IMR-90 (cell line): ENCODE data around the gene RAC2. TPM values are rescaled to one million over a fixed set of nuclear protein-coding genes. Genes with fewer than 3 reads are reported as not detected.

ENCODE experiments used
- ATAC-seq: fragments of 200-7000 bp; cut with Tn5 transposase; 2 replicates; pipeline ENCODE4 v1.9.1; 2020; ENCODE audit warnings: low read depth, mild to moderate bottlenecking, moderate library complexity
- BruUV-seq: library from RNA; stranded (reverse); fragments of 400-500 nt; replicated peaks from 2 replicates; lab custom pipeline; 2021; lab: Mats Ljungman, UMichigan
- CTCF ChIA-PET: fragments of 300-600 bp; formaldehyde crosslinking; extraction: SDS; loops from one replicate; lab custom pipeline; 2021; ENCODE audit warnings: antibody characterized with exemption; lab: Yijun Ruan, JAX
- POLR2A ChIA-PET: fragments of 300-600 bp; sonication (Branson Sonifier 250); formaldehyde crosslinking; loops from one replicate; lab custom pipeline; 2022; ENCODE audit warnings: antibody characterized with exemption; ENCODE audit not compliant: unreplicated experiment; lab: Charles Lee
- DNase-seq: peaks from one replicate; pipeline ENCODE4 v3.0.0; 2013
- H2AFZ ChIP-seq: replicated peaks from 2 replicates; pipeline ENCODE3; 2013; ENCODE audit warnings: low read length, mild to moderate bottlenecking; ENCODE audit not compliant: poor library complexity
- H2AK5ac ChIP-seq: 2 replicates; pipeline ENCODE4 v1.6.1; 2013; ENCODE audit warnings: low read depth, low read length, inconsistent platforms
- H2AK9ac ChIP-seq: replicated peaks from 2 replicates; pipeline ENCODE3; 2013; ENCODE audit warnings: mild to moderate bottlenecking, low read depth, low read length, moderate library complexity; ENCODE audit not compliant: poor library complexity
- H2BK120ac ChIP-seq: 2 replicates; pipeline ENCODE4 v1.6.1; 2013; ENCODE audit warnings: low read depth, low read length, inconsistent platforms
- H2BK15ac ChIP-seq: 3 replicates; pipeline ENCODE4 v1.6.1; 2013; ENCODE audit warnings: low read depth, low read length, inconsistent platforms
- H2BK20ac ChIP-seq: 2 replicates; pipeline ENCODE4 v1.6.1; 2013; ENCODE audit warnings: low read depth, mild to moderate bottlenecking, inconsistent platforms, low read length, moderate library complexity
- H2BK5ac ChIP-seq: 2 replicates; pipeline ENCODE4 v1.6.1; 2013; ENCODE audit warnings: mild to moderate bottlenecking, low read depth, low read length, inconsistent platforms; ENCODE audit not compliant: poor library complexity, severe bottlenecking
- H3K14ac ChIP-seq: replicated peaks from 2 replicates; pipeline ENCODE4 v1.6.1; 2013; ENCODE audit warnings: low read depth, low read length, inconsistent platforms
- H3K18ac ChIP-seq: 2 replicates; pipeline ENCODE4 v1.6.1; 2013; ENCODE audit warnings: low read depth, low read length, control low read depth
- H3K23ac ChIP-seq: 2 replicates; pipeline ENCODE4 v1.6.1; 2013; ENCODE audit warnings: low read depth, low read length, inconsistent platforms
- H3K27ac ChIP-seq: 2 replicates; pipeline ENCODE4 v1.5.1; 2013; ENCODE audit warnings: mild to moderate bottlenecking, control low read depth, low read length; ENCODE audit not compliant: insufficient read depth
- H3K27me3 ChIP-seq: 2 replicates; pipeline ENCODE4 v1.6.1; 2013; ENCODE audit warnings: low read length; ENCODE audit not compliant: control insufficient read depth, insufficient read depth
- H3K36me3 ChIP-seq: 2 replicates; pipeline ENCODE4 v1.6.1; 2013; ENCODE audit warnings: low read length, mixed read lengths; ENCODE audit not compliant: control insufficient read depth, insufficient read depth
- H3K4ac ChIP-seq: 2 replicates; pipeline ENCODE4 v1.6.1; 2013; ENCODE audit warnings: low read depth, low read length, inconsistent platforms
- H3K4me1 ChIP-seq: 2 replicates; pipeline ENCODE4 v1.6.1; 2013; ENCODE audit warnings: low read length, mixed read lengths; ENCODE audit not compliant: control insufficient read depth, insufficient read depth
- H3K4me2 ChIP-seq: 2 replicates; pipeline ENCODE4 v1.6.1; 2013; ENCODE audit warnings: low read depth, mild to moderate bottlenecking, control low read depth, low read length, moderate library complexity
- H3K4me3 ChIP-seq: 2 replicates; pipeline ENCODE4 v1.5.1; 2013; ENCODE audit warnings: low read depth, mild to moderate bottlenecking, control low read depth, low read length, moderate library complexity; ENCODE audit not compliant: insufficient read depth
- H3K56ac ChIP-seq: 2 replicates; pipeline ENCODE4 v1.6.1; 2013; ENCODE audit warnings: low read length, inconsistent platforms; ENCODE audit not compliant: insufficient read depth; ENCODE audit errors: extremely low read depth
- H3K79me1 ChIP-seq, 2 experiments: 2 replicates each; pipeline ENCODE4 v1.6.1; 2013; ENCODE audit warnings: low read length in 2 of 2, inconsistent platforms in 1 of 2, low read depth in 1 of 2
- H3K9ac ChIP-seq: 2 replicates; pipeline ENCODE4 v1.6.1; 2013; ENCODE audit warnings: low read depth, low read length, control low read depth
- H3K9me1 ChIP-seq: 2 replicates; pipeline ENCODE4 v1.6.1; 2013; ENCODE audit warnings: low read length, inconsistent platforms; ENCODE audit not compliant: insufficient read depth
- H3K9me3 ChIP-seq: 2 replicates; pipeline ENCODE4 v1.6.1; 2013; ENCODE audit warnings: low read length; ENCODE audit not compliant: control insufficient read depth, insufficient read depth
- H4K20me1 ChIP-seq: 2 replicates; pipeline ENCODE4 v1.6.1; 2013; ENCODE audit warnings: low read length, inconsistent platforms; ENCODE audit not compliant: insufficient read depth
- H4K5ac ChIP-seq: 2 replicates; pipeline ENCODE4 v1.6.1; 2013; ENCODE audit warnings: mild to moderate bottlenecking, low read depth, low read length, control low read depth
- H4K8ac ChIP-seq, 2 experiments: 2 replicates each; pipeline ENCODE4 v1.6.1; 2013; ENCODE audit warnings: low read depth in 2 of 2, low read length in 2 of 2, control low read depth in 1 of 2, inconsistent platforms in 1 of 2
- H4K91ac ChIP-seq: 2 replicates; pipeline ENCODE4 v1.6.1; 2013; ENCODE audit warnings: low read depth, low read length, inconsistent platforms; ENCODE audit not compliant: insufficient read depth
- BHLHE40 ChIP-seq: fragments of 150-350 bp; IDR thresholded peaks from 2 replicates; pipeline ENCODE4 v1.6.1; 2016; ENCODE audit warnings: mild to moderate bottlenecking, low read depth, low read length
- CEBPB ChIP-seq: IDR thresholded peaks from 2 replicates; pipeline ENCODE4 v1.6.1; 2012; ENCODE audit warnings: low read depth, low read length, improper control_type of control experiment
- CHD1 ChIP-seq: IDR thresholded peaks from 2 replicates; pipeline ENCODE4 v1.6.1; 2012; ENCODE audit warnings: low read depth, low read length, improper control_type of control experiment
- FOS ChIP-seq: fragments of 150-350 bp; IDR thresholded peaks from 2 replicates; pipeline ENCODE4 v1.6.1; 2016; ENCODE audit warnings: low read depth, low read length
- MAFK ChIP-seq: IDR thresholded peaks from 2 replicates; pipeline ENCODE4 v1.6.1; 2012; ENCODE audit warnings: low read depth, low read length, improper control_type of control experiment
- MAZ ChIP-seq: IDR thresholded peaks from 2 replicates; pipeline ENCODE4 v1.6.1; 2012; ENCODE audit warnings: low read depth, mild to moderate bottlenecking, low read length, improper control_type of control experiment, moderate library complexity, borderline replicate concordance
- NFE2L2 ChIP-seq: fragments of 150-350 bp; IDR thresholded peaks from 2 replicates; pipeline ENCODE4 v1.6.1; 2016; ENCODE audit warnings: low read depth, mild to moderate bottlenecking, low read length
- POLR2A ChIP-seq: IDR thresholded peaks from 2 replicates; pipeline ENCODE4 v1.6.1; 2012; ENCODE audit warnings: mild to moderate bottlenecking, low read depth, low read length
- RFX5 ChIP-seq: IDR thresholded peaks from 2 replicates; pipeline ENCODE4 v1.8.0; 2012; ENCODE audit warnings: low read depth, mild to moderate bottlenecking, low read length, moderate library complexity
- SMC3 ChIP-seq: fragments of 150-350 bp; IDR thresholded peaks from 2 replicates; pipeline ENCODE4 v1.6.1; 2016; ENCODE audit warnings: low read depth, mild to moderate bottlenecking, antibody characterized with exemption, low read length, moderate library complexity
- WGBS, 2 experiments: methylation state at CpG; one replicate each; pipeline versions ENCODE4 v1.1.5 to v1.1.7; 2013; ENCODE audit warnings: missing lambda C conversion rate in 2 of 2; ENCODE audit not compliant: insufficient read length in 1 of 2; ENCODE audit errors: extremely low coverage in 2 of 2; 5-methylcytosine and 5-hydroxymethylcytosine counted together
- dilution Hi-C: fragments of 300-500 bp; cut with HindIII; formaldehyde crosslinking; loops from one replicate; pipeline ENCODE4 v1.14.3; 2018; ENCODE audit warnings: low sequenced_read_pairs; ENCODE audit not compliant: unreplicated experiment
- in situ Hi-C: fragments of 300-500 bp; cut with MboI; formaldehyde crosslinking; loops from 3 replicates; pipeline ENCODE4 v1.14.3; 2019; ENCODE audit warnings: low sequenced_read_pairs, inconsistent platforms, mixed read lengths
- intact Hi-C: fragments of 100-400 bp; cut with micrococcal nuclease; formaldehyde crosslinking; loops from 2 replicates; pipeline ENCODE4 v1.10.0; 2022
- polyA plus RNA-seq, 3 experiments: library from polyadenylated mRNA; depleted of rRNA; stranded (reverse); fragments of >200 nt; gene quantifications; 2 replicates each; pipeline ENCODE4 v1.2.3, GENCODE V29; 2012; ENCODE audit warnings: low replicate concordance in 1 of 3
- total RNA-seq: library from RNA; depleted of rRNA; stranded (reverse); fragments of >200 nt; gene quantifications from 2 replicates; pipeline ENCODE4 v1.2.3, GENCODE V29; 2012
- TF ChIP-seq, protein P1 (sequence below): fragments of 150-350 bp; IDR thresholded peaks from 2 replicates; pipeline ENCODE4 v1.6.1; 2017; ENCODE audit warnings: mild to moderate bottlenecking, antibody characterized with exemption, low read length, low read depth
- TF ChIP-seq, protein P2 (sequence below): conservative IDR thresholded peaks from 2 replicates; pipeline ENCODE4 v1.5.1; 2012; ENCODE audit warnings: mild to moderate bottlenecking, low read depth, low read length, improper control_type of control experiment
- TF ChIP-seq, protein P3 (sequence below): fragments of 150-350 bp; IDR thresholded peaks from 2 replicates; pipeline ENCODE4 v1.6.1; 2016; ENCODE audit warnings: low read depth, mild to moderate bottlenecking, low read length, moderate library complexity, borderline replicate concordance

RAC2 gene
- total and polyA plus RNA-seq, 2 of the 4 experiments (the other 2 are of a cell fraction): 10.0 to 72.3 TPM

DNA sequence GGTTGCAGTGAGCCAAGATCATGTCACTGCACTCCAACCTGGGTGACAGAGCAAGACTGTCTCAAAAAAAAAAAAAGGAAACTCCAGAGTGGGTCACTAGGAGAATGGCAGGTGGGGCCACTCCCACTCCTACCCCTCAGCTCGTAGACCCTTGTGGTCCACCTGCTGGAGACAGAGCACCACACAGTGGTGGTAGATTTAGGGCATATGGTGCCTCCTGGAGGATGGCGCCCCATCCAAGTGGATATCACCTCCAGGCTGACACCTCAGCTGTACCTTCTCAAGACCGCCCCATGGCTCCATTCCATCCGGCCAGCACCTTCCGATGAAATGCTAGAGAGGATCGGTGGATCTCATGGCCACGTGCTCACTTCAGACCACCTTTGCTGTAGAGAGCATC is 44.5 kb upstream of the RAC2 start:
- DNase-seq (no peak), ATAC-seq (no peak)
- Histone ChIP-seq H2AFZ (peak overlapping the region; percentile 29), H2BK5ac (no peak overlapping the region), H3K27me3 (peaks cover 16% of the 10 kb centered on the region), H3K4me2 (no peak overlapping the region), H3K9ac (no peak overlapping the region), H3K23ac (no peak overlapping the region; the same call in 1 of the 2 replicates), H3K4ac (no peak overlapping the region), H4K20me1 (no peaks in the 10 kb centered on the region), H4K5ac (no peak overlapping the region), H4K8ac (no peak overlapping the region), H4K91ac (no peak overlapping the region), H3K18ac (no peak overlapping the region), H3K56ac (no peak overlapping the region), H3K36me3 (no peaks in the 10 kb centered on the region), H2BK20ac (no peak overlapping the region), H3K14ac (no peak overlapping the region), H2AK9ac (no peak overlapping the region), H2AK5ac (0 out of 2 replicates have a peak overlapping the region, but pooled peaks have one; percentile 14), H2BK15ac (no peak overlapping the region), H3K27ac (no peak overlapping the region), H3K4me1 (peaks cover 3% of the 10 kb centered on the region; the same call in 1 of the 2 replicates), H3K9me1 (no peaks in the 10 kb centered on the region; the same call in 1 of the 2 replicates), H3K4me3 (no peak overlapping the region), H3K9me3 (peaks cover 3% of the 10 kb centered on the region; the same call in 1 of the 2 replicates), H3K79me1 (no peaks in the 10 kb centered on the region), H2BK120ac (no peak overlapping the region)
- dilution Hi-C loops: no loop called here
- CTCF ChIA-PET: no interaction called here
- intact Hi-C loops: no loop called here
- POLR2A ChIA-PET: no interaction called here
- TF ChIP-seq POLR2A: no peak
- TF ChIP-seq CHD1: no peak
- TF ChIP-seq NFE2L2: no peak
- TF ChIP-seq, protein P1, sequence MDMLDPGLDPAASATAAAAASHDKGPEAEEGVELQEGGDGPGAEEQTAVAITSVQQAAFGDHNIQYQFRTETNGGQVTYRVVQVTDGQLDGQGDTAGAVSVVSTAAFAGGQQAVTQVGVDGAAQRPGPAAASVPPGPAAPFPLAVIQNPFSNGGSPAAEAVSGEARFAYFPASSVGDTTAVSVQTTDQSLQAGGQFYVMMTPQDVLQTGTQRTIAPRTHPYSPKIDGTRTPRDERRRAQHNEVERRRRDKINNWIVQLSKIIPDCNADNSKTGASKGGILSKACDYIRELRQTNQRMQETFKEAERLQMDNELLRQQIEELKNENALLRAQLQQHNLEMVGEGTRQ: no peak
- TF ChIP-seq, protein P2, sequence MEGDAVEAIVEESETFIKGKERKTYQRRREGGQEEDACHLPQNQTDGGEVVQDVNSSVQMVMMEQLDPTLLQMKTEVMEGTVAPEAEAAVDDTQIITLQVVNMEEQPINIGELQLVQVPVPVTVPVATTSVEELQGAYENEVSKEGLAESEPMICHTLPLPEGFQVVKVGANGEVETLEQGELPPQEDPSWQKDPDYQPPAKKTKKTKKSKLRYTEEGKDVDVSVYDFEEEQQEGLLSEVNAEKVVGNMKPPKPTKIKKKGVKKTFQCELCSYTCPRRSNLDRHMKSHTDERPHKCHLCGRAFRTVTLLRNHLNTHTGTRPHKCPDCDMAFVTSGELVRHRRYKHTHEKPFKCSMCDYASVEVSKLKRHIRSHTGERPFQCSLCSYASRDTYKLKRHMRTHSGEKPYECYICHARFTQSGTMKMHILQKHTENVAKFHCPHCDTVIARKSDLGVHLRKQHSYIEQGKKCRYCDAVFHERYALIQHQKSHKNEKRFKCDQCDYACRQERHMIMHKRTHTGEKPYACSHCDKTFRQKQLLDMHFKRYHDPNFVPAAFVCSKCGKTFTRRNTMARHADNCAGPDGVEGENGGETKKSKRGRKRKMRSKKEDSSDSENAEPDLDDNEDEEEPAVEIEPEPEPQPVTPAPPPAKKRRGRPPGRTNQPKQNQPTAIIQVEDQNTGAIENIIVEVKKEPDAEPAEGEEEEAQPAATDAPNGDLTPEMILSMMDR: no peak
- TF ChIP-seq SMC3: no peak
- no peak for TF ChIP-seq BHLHE40
- no peak for TF ChIP-seq FOS
- TF ChIP-seq, protein P3, sequence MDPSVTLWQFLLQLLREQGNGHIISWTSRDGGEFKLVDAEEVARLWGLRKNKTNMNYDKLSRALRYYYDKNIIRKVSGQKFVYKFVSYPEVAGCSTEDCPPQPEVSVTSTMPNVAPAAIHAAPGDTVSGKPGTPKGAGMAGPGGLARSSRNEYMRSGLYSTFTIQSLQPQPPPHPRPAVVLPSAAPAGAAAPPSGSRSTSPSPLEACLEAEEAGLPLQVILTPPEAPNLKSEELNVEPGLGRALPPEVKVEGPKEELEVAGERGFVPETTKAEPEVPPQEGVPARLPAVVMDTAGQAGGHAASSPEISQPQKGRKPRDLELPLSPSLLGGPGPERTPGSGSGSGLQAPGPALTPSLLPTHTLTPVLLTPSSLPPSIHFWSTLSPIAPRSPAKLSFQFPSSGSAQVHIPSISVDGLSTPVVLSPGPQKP: no peak
- no peak for TF ChIP-seq CEBPB
- TF ChIP-seq RFX5: no peak
- no peak for TF ChIP-seq MAFK
- no peak for TF ChIP-seq MAZ
- BruUV-seq: no TSS peak
- in situ Hi-C loops: no loop called here
- WGBS, 2 experiments: no CpG with 5 or more reads among the region's 7 CpGs
